Glutamatergic neuron (in vitro differentiated cells): Measurements from ENCODE around the gene ADGRL3. TPM values are rescaled to one million over a fixed set of nuclear protein-coding genes. Genes with fewer than 3 reads are reported as not detected.
"Not testable (repeated sequence)": the region's sequence is repeated elsewhere in the genome, so short reads cannot be mapped to it uniquely, and the experiment has no call there.

Experiments
- DNase-seq: peaks from one replicate; pipeline ENCODE4 v3.0.0; 2022
- H3K27ac Mint-ChIP-seq: one replicate; pipeline ENCODE4 v1.8.0; 2020; ENCODE audit warnings: mild to moderate bottlenecking, mixed read lengths, inconsistent platforms; ENCODE audit not compliant: unreplicated experiment
- H3K27me3 Mint-ChIP-seq: one replicate; pipeline ENCODE4 v1.8.0; 2020; ENCODE audit warnings: mild to moderate bottlenecking, moderate library complexity, mixed read lengths, inconsistent platforms; ENCODE audit not compliant: unreplicated experiment
- H3K36me3 Mint-ChIP-seq: one replicate; pipeline ENCODE4 v1.8.0; 2020; ENCODE audit warnings: mild to moderate bottlenecking, mixed read lengths, inconsistent platforms; ENCODE audit not compliant: unreplicated experiment
- H3K4me1 Mint-ChIP-seq: one replicate; pipeline ENCODE4 v1.8.0; 2020; ENCODE audit warnings: mild to moderate bottlenecking, low read depth, mixed read lengths, inconsistent platforms; ENCODE audit not compliant: unreplicated experiment
- H3K4me3 Mint-ChIP-seq: one replicate; pipeline ENCODE4 v1.8.0; 2020; ENCODE audit warnings: mild to moderate bottlenecking, mixed read lengths, inconsistent platforms; ENCODE audit not compliant: unreplicated experiment
- H3K9me3 Mint-ChIP-seq: one replicate; pipeline ENCODE4 v1.8.0; 2020; ENCODE audit warnings: mild to moderate bottlenecking, moderate library complexity, mixed read lengths, inconsistent platforms; ENCODE audit not compliant: unreplicated experiment
- CTCF ChIP-seq: fragments of 200-600 bp; sonication (generic); IDR thresholded peaks from one replicate; pipeline ENCODE4 v1.5.0; 2021; ENCODE audit not compliant: partially characterized antibody, unreplicated experiment
- total RNA-seq: library from RNA; stranded (reverse); fragmentation: NEBNext Ultra II Directional; extraction: Animal tissue kit (Norgen Biotek cat#: 25700); gene quantifications from one replicate; pipeline ENCODE4 v1.2.1, GENCODE V29; 2021; ENCODE audit not compliant: unreplicated experiment

ADGRL3 gene
- total RNA-seq, 1 donor from 2014 or later, result 193 TPM

- DNase-seq, result no peak
- H3K27me3 Mint-ChIP-seq, result peaks cover 4% of the 10 kb centered on the region
- H3K27ac Mint-ChIP-seq, result no peak overlapping the region
- no peak overlapping the region for H3K4me3 Mint-ChIP-seq
- H3K36me3 Mint-ChIP-seq, result peaks cover 8% of the 10 kb centered on the region
- H3K9me3 Mint-ChIP-seq, result peaks cover 13% of the 10 kb centered on the region
- TF ChIP-seq CTCF, result no peak
- H3K4me1 Mint-ChIP-seq, result peaks cover 5% of the 10 kb centered on the region
These were observed 175.2 kb downstream of the ADGRL3 start for GRCh38 chr4:61375301-61375700.

DNA sequence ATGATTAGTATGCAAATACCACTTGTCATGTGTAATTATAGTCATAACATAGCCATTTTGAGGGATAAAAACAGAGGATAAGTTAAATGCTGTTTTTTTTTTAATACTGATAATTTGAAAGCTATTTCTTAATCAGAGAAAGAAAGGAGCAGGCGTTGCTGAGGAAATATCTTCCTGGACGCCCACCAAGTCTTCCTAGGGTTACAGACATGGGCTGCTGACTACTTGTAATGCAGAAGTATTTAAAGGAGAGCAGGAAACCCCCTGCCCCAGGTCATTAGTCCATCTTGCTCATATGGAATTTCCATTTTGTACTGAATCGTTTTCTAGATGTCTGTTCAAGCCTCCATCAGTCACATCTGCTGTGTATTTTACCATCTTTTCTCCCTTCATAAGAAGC is 176.2 kb downstream of the ADGRL3 start:
- Mint-ChIP-seq H3K4me3 (no peak overlapping the region), H3K4me1 (peaks cover 12% of the 10 kb centered on the region), H3K27ac (peak overlapping the region; percentile 19), H3K9me3 (peaks cover 13% of the 10 kb centered on the region), H3K27me3 (peaks cover 4% of the 10 kb centered on the region), H3K36me3 (peaks cover 8% of the 10 kb centered on the region)
- DNase-seq, result no peak
- TF ChIP-seq CTCF, result no peak

DNA sequence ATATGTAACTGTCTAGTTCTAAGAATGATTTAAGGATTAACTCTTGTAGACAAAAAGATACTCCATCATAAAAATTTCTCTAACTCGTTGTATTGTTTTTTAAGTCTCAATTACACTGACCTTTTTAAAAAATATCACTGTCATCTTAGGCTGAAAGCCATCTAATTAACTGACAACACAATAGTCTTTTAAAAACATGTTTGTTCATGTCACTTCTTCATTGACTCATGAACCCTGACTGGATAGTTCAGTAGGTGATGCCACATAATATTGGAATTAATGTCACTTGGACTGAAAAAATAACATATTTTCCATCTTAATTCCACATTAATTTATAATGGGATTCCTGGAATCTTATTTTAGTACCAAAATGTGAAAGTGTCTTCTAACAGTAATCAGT is 179.3 kb downstream of the ADGRL3 start:
- Mint-ChIP-seq H3K27me3 (no peaks in the 10 kb centered on the region), H3K9me3 (peaks cover 7% of the 10 kb centered on the region), H3K36me3 (peaks cover 8% of the 10 kb centered on the region), H3K27ac (no peak overlapping the region), H3K4me3 (no peak overlapping the region), H3K4me1 (peaks cover 12% of the 10 kb centered on the region)
- TF ChIP-seq CTCF, result no peak
- DNase-seq, result no peak

DNA sequence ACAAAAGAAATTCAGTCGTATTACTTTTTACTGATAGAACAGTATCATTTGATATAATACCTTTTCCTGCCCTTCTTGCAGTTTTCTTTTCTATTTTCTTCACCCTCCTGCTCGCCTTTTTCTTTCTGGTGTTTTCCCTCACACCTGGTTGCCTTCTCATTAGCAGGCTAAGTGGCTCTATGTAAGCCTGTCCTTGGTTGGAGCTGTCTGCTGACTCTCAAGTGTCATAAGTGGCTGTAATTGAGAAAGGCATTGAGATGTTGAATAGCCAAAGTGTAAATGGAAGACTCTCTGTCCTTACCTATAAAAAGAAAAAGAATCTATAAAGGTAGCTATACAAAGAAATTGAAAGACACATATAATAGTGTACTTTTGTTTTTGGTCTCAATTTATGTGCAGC is 180.7 kb downstream of the ADGRL3 start:
- Mint-ChIP-seq H3K4me3 (no peak overlapping the region), H3K9me3 (peaks cover 6% of the 10 kb centered on the region), H3K27me3 (no peaks in the 10 kb centered on the region), H3K27ac (no peak overlapping the region), H3K36me3 (peaks cover 8% of the 10 kb centered on the region), H3K4me1 (peaks cover 14% of the 10 kb centered on the region)
- no peak for TF ChIP-seq CTCF
- no peak for DNase-seq

- no peak for DNase-seq
- Mint-ChIP-seq H3K4me3 (no peak overlapping the region), H3K4me1 (peaks cover 41% of the 10 kb centered on the region), H3K9me3 (peaks cover 2% of the 10 kb centered on the region), H3K36me3 (no peaks in the 10 kb centered on the region), H3K27ac (no peak overlapping the region), H3K27me3 (no peaks in the 10 kb centered on the region)
- no peak for TF ChIP-seq CTCF
These were observed 185.1 kb downstream of the ADGRL3 start for GRCh38 chr4:61385256-61385655.

- H3K36me3 Mint-ChIP-seq, DNase-seq, H3K27me3 Mint-ChIP-seq, H3K9me3 Mint-ChIP-seq, H3K4me3 Mint-ChIP-seq: not testable (repeated sequence)
- peak overlapping the region; percentile 33 for H3K27ac Mint-ChIP-seq
- peaks cover 42% of the 10 kb centered on the region for H3K4me1 Mint-ChIP-seq
These were observed 187.2 kb downstream of the ADGRL3 start for GRCh38 chr4:61387372-61387771.
